ENCODE data around the gene FGF19. TPM values are rescaled to one million over a fixed set of nuclear protein-coding genes. Genes with fewer than 3 reads are reported as not detected.

FGF19 gene
- 0.49 TPM for total RNA-seq

GRCh38 chr11:69703768-69704507 is at the start of gene FGF19:
Gene FGF19 (minus strand): TSS chr11:69704022. CDS start chr11:69703876, 146 bp downstream.
- DNase-seq: no peak

GRCh38 chr11:69752890-69753289 is 49.1 kb upstream of the FGF19 start:
- DNase-seq: no peak

- DNase-seq: no peak
Measured at GRCh38 chr11:69750875-69751597, 47.2 kb upstream of the FGF19 start.

GRCh38 chr11:69750108-69750850 is 46.5 kb upstream of the FGF19 start:
- DNase-seq: no peak

GRCh38 chr11:69748637-69749036 is 44.8 kb upstream of the FGF19 start:
- no peak for DNase-seq

- DNase-seq: no peak
Measured at GRCh38 chr11:69746752-69747742, 43.2 kb upstream of the FGF19 start.

GRCh38 chr11:69746140-69746539 is 42.3 kb upstream of the FGF19 start:
- DNase-seq: no peak

GRCh38 chr11:69745201-69745600 is 41.4 kb upstream of the FGF19 start:
- no peak for DNase-seq

GRCh38 chr11:69744435-69744834 is 40.6 kb upstream of the FGF19 start:
- DNase-seq: no peak

- no peak for DNase-seq
Measured at GRCh38 chr11:69734841-69735240, 31.0 kb upstream of the FGF19 start.

- DNase-seq: no peak
Measured at GRCh38 chr11:69734367-69734766, 30.5 kb upstream of the FGF19 start.

- DNase-seq: no peak
Measured at GRCh38 chr11:69732910-69733309, 29.1 kb upstream of the FGF19 start.

- no peak for DNase-seq
Measured at GRCh38 chr11:69731110-69731509, 27.3 kb upstream of the FGF19 start.

GRCh38 chr11:69730500-69730899 is 26.7 kb upstream of the FGF19 start:
- no peak for DNase-seq

- no peak for DNase-seq
Measured at GRCh38 chr11:69729252-69729651, 25.4 kb upstream of the FGF19 start.

GRCh38 chr11:69727266-69727665 is 23.4 kb upstream of the FGF19 start:
- no peak for DNase-seq

- DNase-seq: no peak
Measured at GRCh38 chr11:69726481-69726880, 22.7 kb upstream of the FGF19 start.

GRCh38 chr11:69726019-69726418 is 22.2 kb upstream of the FGF19 start:
- no peak for DNase-seq

GRCh38 chr11:69721745-69722144 is 17.9 kb upstream of the FGF19 start:
- DNase-seq: no peak

- no peak for DNase-seq
Measured at GRCh38 chr11:69721106-69721505, 17.3 kb upstream of the FGF19 start.

- DNase-seq: no peak
Measured at GRCh38 chr11:69718912-69719311, 15.1 kb upstream of the FGF19 start.

- DNase-seq: peak; percentile 24
Measured at GRCh38 chr11:69718147-69718546, 14.3 kb upstream of the FGF19 start.

Data from skin of body (tissue), 2 donors.